ENCODE measurements around the gene SLC25A26.
"Not testable (repeated sequence)": the region's sequence is repeated elsewhere in the genome, so short reads cannot be mapped to it uniquely, and the experiment has no call there.

The SLC25A26 gene

DNA sequence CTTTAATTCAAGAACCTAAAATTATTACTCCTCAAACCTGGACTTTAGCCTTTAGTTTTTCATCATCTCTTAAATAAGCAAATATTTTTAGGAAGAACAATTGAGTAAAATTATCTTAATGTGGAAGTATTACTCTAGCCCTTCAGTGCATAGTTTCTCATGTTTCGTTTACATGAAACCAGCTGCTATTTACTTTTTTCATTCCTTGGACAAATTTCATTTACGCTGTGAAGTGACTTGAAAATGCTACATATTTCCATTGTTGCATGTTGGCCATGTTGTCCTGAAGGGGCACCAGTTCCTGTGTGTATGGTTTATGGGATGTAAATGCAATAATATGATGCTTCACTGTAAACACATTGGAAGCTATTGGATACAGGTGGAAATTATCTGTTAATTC is 49.9 kb downstream of the SLC25A26 start:
- no peak for DNase-seq

- DNase-seq, result no peak
These were observed 50.4 kb downstream of the SLC25A26 start for GRCh38 chr3:66271231-66271630.

DNA sequence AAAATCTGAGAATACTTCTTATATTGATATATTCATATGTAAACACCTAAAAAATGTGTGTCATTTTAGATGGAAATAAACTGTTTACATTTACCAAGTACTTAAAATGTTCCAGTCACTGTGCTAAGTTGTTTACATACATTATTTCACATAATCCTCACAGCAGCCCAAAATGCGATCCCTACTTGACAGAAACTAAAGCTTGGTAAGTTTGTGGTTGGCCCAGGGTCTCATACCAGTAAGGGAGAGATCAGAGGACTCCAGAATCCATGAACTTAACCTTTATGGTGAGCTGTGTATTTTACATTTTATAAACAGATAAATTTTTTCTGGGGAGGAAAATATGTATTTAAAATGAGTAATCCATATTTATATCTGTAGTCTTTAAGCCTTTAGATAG is 51.2 kb downstream of the SLC25A26 start:
- DNase-seq, result no peak

- not testable (repeated sequence) for DNase-seq
These were observed 54.0 kb downstream of the SLC25A26 start for GRCh38 chr3:66274837-66275236.

GRCh38 chr3:66276705-66277274 is 56.0 kb downstream of the SLC25A26 start:
- peak; percentile 74 for DNase-seq

- DNase-seq, result no peak
These were observed 58.4 kb downstream of the SLC25A26 start for GRCh38 chr3:66279168-66279567.

DNA sequence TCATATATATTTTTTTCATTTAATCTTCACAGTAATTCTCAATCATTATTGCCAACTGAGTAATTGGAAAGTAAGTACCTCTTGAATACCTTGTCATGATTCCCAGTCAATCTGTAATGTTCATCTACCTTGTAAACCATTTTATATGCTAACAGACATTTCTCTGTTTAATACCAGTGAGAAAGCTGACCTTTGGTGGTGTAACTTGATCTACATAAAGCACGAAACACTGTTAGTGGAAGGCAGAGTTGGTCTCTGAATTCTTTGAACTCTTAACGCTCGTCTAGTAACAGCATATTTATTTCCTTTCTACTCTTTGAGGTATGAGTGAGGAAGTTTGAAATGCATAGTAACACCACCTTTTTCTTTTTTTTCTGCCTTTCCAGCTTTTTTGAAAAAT is 59.5 kb downstream of the SLC25A26 start:
- no peak for DNase-seq

DNA sequence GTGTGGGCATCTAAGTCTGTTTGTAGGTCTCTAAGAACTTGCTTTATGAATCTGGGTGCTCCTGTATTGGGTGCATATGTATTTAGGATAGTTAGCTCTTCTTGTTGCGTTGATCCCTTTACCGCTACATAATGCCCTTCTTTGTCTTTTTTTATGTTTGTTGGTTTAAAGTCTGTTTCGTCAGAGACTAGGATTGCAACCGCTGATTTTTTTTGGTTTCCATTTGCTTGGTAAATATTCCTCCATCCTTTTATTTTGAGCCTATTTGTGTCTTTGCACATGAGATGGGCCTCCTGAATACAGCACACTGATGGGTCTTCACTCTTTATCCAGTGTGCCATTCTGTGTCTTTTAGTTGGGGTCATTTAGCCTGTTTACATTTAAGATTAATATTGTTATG is 71.1 kb downstream of the SLC25A26 start:
- not testable (repeated sequence) for DNase-seq

DNA sequence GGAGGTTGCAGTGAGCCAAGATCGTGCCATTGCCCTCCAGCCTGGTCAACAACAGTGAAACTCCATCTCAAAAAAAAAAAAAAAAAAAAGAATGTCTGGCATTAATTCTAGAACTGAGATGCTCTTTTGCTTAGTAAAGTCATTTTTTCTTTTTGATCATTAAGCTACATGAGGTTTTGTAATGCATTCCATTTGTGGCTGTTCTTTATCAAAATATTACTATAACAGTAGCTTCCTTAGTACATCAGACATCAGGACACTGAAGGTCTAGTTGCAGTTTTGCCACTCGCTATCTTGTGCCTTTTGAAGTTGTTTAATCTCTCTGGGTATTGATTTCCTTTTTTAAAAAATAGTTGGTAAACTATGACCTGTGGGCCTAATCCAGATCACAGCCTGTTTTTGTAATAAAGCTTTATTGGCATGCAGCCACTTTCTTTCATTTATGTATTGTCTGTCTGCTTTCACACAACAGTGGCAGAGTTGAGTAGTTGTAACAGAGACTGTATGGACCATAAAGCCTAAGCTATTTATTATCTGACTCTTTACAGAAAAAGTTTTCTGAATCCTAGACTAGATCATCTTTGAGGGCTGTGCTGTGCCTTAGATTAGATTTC is 76.6 kb downstream of the SLC25A26 start:
- DNase-seq, result no peak

- DNase-seq, result no peak
These were observed 77.1 kb downstream of the SLC25A26 start for GRCh38 chr3:66297900-66298299.

DNA sequence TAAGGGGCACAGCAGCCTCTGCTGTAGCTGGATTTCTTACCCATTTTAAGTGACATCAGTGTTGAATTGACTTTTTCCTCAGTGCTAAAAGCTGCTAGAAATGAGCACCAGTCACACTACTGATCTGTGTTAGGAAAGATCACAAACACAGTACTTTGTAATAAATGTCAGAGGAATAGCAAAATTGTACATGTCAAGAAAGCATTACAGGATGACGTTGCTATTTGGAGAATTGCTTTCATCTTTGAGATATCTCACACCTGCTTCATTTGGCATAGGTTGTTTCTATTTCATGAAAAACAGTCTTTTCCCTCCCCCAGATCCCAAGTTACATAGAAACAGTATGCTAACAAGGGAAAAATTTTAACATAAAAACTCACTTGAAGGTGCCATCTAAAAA is 77.8 kb downstream of the SLC25A26 start:
- no peak for DNase-seq

DNA sequence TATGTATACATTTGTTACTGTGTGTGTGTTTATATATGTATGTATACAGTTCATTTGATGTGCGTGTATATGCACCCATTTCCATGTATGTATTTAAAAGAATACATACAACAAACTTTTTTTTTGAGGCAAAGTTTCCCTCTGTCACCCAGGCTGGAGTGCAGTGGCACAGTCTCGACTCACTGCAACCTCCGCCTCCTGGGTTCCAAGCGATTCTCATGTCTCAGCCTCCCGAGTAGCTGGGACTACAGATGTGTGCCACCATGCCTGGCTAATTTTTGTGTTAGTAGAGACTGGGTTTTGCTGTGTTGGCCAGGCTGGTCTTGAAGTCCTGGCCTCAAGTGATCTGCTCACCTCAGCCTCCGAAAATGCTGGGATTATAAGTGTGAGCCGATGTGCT is 78.3 kb downstream of the SLC25A26 start:
- DNase-seq, result not testable (repeated sequence)

DNA sequence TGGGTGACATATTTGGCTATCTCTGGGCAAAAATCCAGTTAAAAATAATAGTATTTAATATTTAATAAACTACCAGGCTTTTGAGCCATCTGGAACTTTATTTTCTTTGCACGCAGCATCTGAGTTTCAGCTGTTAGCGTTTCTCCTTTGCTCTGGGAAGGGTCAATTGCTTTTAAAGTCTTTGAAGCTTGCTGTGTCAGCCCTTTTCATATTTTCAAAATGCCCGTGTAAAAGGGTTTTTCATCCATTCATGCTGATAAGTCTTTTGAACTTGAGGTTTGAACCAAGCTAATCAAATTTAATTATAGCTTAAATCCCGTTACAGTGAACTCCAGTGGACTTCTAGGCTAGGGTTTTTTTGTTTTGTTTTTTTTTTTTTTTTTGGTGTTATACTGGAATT is 79.1 kb downstream of the SLC25A26 start:
- DNase-seq, result no peak

DNA sequence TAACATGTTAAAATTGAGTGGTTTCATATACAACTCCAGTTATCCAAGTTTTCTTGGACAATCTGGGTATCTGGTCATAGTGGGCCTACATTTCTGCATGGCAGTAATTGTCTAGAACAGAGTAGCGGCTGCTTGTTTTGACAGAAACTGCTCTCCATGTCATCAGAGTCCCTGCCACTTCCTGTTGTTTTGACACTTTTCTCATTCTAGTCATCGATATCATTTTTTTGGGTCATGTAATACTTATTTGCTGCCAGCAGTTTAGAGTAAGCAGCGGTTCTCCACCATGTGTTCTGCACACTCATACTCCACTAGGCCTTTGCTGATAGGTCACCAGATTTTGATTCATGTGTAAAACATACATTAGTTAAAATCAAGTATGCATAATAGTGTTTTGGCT is 81.5 kb downstream of the SLC25A26 start:
- no peak for DNase-seq

DNA sequence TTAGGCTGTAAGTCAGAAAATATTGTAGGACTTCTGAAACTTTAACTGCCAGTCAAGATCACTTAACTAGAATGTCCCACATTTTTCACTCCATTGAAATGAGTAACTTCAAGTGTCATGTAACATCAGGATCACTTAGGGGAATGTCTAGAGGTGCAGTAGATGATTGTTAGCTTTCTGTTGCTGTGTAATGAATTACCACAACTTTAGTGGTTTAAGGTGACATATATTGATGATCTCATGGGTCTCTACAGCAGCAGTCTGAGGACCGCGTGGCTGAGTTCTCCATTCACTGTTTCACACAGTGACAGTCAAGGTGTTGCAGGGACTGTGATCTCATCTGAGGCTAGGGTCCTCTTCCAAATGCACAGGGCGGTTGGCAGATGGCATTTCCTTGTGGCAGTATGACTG is 82.7 kb downstream of the SLC25A26 start:
- DNase-seq, result no peak

GRCh38 chr3:66304293-66304692 is 83.5 kb downstream of the SLC25A26 start:
- DNase-seq, result no peak

- not testable (repeated sequence) for DNase-seq
These were observed 85.3 kb downstream of the SLC25A26 start for GRCh38 chr3:66306086-66306485.

GRCh38 chr3:66306991-66307390 is 86.2 kb downstream of the SLC25A26 start:
- DNase-seq, result not testable (repeated sequence)

GRCh38 chr3:66312039-66312438 is 91.2 kb downstream of the SLC25A26 start:
- DNase-seq, result no peak

DNA sequence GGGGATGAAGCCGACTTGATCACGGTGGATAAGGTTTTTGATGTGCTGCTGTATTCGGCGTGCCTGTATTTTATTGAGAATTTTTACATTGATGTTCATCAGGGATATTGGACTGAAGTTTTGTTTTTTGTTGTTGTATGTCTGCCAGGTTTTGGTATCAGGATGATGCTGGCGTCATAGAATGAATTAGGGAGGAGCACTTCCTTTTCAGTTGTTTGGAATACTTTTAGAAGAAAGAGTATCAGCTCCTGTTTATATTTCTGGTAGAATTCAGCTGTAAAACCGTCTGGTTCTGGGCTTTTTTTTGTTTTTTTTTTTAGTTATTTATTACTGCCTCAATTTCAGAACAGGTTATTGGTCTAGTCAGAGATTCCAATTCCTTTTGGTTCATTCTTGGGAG is 93.7 kb downstream of the SLC25A26 start:
- DNase-seq, result no peak

GRCh38 chr3:66317750-66318376 is 97.1 kb downstream of the SLC25A26 start:
- DNase-seq, result no peak

- peak; percentile 2 for DNase-seq
These were observed 99.6 kb downstream of the SLC25A26 start for GRCh38 chr3:66320390-66320789.

DNA sequence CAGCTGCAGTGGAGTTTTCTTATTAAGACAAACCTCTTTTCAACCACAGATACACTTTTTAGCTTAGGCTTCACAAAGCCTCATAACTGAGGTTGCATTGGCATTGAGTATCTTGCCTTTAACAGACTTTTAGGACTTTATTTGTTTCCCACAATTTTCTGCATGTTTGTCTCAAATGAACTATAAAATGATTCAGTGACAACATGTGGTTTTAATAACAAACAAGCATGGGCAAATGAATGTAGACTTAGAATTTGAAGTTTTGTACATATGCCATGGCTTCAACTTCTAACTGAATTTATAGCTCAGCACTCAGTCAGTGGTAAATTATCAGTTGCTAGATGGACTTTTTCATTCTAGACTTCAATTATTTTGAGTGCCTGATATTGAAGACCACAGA is 101.6 kb downstream of the SLC25A26 start:
- no peak for DNase-seq

DNA sequence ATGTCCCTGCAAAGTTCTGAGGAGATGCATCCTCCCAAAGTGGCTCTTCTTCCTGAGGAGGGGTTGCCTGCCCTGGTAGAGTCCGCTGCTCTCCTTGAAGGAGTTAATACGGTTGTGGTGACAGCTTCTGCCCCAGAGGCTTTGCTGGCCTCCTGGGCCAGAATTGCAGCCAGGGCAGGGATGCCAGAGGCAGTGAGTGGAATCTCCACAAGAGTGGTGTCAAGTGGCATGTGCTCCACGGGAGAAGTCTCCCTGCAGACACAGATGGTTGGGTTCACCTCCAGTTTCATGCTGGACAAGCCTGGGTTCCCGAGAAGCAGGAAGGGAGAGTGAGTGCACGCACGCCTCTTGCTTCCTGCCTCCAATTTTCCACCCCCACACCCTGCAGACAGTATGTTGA is 105.5 kb downstream of the SLC25A26 start:
- no peak for DNase-seq

- DNase-seq, result no peak
These were observed 114.9 kb downstream of the SLC25A26 start for GRCh38 chr3:66335671-66336070.

All from OCI-M1 (cell line).